Endometrial microvascular endothelial cells (primary cell): ENCODE measurements around the gene QPCTL. TPM values are rescaled to one million over a fixed set of nuclear protein-coding genes. Genes with fewer than 3 reads are reported as not detected.
"Not testable (repeated sequence)": the region's sequence is repeated elsewhere in the genome, so short reads cannot be mapped to it uniquely, and the experiment has no call there.

Experiments
- in situ Hi-C: cut with HindIII; loops from 2 replicates; pipeline ENCODE4 v1.10.0; 2017; ENCODE audit warnings: low sequenced_read_pairs, low pct_unique_long_range_greater_than_20kb; ENCODE audit errors: inconsistent ontology term
- total RNA-seq: library from RNA; depleted of rRNA; stranded (reverse); fragments of >200 nt; gene quantifications from one replicate; pipeline ENCODE4 v1.2.3, GENCODE V29; 2015; ENCODE audit errors: inconsistent ontology term

QPCTL gene
- total RNA-seq, 1 donor from 2014 or later, result 21.3 TPM

DNA sequence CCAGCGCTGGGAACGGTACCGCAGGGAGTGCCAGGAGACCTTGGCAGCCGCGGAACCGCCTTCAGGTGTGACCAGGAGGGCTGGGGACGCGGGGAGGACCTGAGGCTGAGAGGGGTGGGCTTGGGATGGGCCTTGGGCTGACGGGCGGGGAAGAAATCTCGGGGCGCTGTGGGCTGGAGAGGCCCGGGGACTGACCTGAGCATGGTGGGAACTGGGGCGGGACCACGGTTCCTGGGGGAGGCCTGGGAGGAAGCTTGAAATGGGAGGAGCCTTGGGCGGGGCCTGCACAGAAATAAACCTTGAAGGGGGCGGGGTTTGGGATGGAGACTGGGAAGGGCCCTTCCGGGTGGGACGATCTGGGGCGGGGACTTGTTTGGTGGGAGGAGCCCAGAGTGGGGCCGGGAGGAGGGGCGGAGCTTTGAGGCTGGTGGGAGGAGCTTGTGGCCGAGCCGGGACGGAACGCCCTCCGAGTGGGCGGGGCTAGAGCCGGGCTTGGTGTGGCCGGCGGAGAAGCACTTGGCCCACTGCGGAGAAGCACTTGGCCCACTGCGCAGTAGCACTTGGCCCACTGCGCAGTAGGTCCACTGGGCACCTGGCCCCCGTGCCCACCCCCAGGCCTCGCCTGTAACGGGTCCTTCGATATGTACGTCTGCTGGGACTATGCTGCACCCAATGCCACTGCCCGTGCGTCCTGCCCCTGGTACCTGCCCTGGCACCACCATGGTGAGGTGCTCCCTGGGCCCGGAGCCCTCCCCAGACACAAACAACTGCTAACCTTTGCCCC is 21.6 kb upstream of the QPCTL start:
- in situ Hi-C loops, result no loop called here

GRCh38 chr19:45674946-45675345 is 17.5 kb upstream of the QPCTL start:
- in situ Hi-C loops, result no loop called here

DNA sequence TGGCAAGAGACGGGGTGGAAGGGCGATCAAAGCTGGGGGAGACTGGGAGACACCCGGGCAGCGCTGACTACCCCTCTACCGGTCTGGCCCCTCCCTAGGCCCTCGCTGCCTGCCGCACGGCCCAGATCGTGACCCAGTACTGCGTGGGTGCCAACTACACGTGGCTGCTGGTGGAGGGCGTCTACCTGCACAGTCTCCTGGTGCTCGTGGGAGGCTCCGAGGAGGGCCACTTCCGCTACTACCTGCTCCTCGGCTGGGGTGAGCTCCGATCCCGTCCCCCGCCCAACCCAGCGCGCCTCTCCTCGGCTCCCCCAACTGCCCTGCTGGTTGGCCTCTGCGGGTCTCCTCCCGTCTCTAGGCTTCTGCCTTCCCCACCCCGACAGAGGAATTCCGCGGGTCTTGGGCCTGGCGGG is 15.6 kb upstream of the QPCTL start:
- in situ Hi-C loops, result no loop called here

DNA sequence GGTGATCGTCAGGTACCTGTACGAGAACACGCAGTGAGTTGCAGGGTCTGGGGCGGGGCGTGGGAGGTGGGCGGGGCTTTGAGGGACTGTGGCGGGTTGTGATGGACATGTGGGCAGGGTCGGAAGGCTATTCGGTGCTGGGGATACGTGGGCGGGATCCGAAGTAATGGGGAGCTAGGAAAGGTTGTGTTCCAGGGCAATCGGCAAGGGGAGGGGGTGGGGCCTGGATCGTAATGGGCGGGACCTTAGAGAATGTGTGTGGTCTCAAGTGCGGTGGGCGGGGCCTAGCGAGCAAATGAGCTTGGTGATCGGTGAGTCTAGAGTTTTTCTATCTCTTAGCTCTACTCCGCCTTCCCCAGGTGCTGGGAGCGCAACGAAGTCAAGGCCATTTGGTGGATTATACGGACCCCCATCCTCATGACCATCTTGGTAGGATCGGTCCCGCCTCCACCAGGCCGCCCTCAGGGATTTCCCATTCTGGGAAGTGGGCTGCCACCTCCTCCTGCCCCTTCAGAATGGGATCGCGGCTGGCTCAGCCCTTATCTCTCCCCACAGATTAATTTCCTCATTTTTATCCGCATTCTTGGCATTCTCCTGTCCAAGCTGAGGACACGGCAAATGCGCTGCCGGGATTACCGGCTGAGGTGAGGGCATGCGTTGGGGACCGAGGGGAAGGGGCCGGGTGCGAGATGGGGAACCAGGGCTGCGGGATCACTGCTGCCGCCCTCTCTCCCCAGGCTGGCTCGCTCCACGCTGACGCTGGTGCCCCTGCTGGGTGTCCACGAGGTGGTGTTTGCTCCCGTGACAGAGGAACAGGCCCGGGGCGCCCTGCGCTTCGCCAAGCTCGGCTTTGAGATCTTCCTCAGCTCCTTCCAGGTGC is 14.9 kb upstream of the QPCTL start:
- in situ Hi-C loops, result no loop called here

DNA sequence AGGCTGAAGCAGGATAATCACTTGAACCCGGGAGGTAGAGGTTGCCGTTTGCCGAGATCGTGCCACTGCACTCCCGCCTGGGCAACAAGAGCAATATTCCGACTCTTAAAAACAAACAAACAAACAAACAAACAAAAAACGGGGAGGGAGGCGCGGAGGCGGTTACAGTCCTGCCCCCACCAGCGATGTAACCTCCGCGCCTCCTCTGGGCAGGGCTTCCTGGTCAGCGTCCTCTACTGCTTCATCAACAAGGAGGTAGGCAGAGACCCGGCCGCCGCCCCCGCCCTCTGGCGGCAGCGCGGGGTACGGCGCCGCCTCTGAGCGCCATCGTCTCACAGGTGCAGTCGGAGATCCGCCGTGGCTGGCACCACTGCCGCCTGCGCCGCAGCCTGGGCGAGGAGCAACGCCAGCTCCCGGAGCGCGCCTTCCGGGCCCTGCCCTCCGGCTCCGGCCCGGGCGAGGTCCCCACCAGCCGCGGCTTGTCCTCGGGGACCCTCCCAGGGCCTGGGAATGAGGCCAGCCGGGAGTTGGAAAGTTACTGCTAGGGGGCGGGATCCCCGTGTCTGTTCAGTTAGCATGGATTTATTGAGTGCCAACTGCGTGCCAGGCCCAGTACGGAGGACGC is 11.0 kb upstream of the QPCTL start:
- in situ Hi-C loops, result no loop called here

- in situ Hi-C loops, result no loop called here
Observed at GRCh38 chr19:45682117-45682516, 10.3 kb upstream of the QPCTL start.

DNA sequence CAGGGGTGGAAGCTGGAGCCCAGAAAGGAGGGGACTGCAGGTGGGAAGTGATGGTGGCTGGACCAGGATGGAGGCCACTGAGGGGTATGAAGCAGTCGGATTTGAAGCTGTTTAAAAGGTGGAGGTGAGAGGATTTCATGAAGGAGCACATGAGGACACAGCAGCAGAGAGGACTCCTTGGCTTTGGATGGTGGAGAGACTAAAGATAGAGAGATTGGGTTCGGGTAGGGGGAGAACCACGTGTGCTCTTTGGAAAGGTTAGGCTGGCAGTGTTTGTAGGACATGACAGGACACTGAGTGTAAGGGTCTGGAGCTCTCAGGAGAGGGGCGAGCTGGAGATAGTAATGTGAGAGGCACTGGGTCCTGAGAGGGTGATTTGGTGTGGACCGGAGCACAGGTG is 9.6 kb upstream of the QPCTL start:
- in situ Hi-C loops, result no loop called here

DNA sequence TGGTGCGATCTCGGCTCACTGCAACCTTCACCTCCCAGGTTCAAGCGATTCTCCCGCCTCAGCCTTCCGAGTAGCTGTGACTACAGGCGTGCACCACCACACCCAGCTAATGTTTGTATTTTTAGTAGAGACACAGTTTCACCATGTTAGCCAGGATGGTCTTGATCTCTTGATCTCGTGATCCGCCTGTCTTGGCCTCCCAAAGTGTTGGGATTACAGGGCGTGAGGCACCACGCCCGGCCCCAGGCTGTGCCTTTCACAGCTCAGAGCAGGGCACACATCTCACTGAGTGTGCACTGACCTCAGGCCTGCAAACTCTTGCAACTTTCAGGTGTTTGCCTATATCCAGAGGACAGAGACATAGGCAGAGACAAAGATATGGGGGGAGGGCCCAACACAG is 7.4 kb upstream of the QPCTL start:
- in situ Hi-C loops, result not testable (repeated sequence)

DNA sequence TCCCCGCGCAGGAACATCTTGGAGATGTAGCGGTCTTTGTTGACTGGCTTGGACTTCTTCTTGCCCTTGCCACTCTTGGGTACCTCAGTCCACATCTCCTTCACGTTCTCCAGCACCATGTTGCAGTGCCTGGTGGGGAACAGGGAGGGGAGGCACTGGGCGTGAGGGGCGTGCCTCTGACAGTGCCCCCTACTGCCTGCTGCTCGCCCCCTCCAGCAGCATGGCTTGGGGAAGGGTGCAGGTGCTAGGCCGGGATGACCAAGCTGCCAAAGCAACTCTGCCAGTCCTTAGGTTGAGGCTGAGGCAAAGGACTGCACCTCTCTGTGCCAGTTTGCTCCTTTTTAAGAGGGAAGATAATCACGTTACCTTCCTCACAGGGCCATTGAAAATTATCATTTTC is 4.9 kb upstream of the QPCTL start:
- in situ Hi-C loops, result no loop called here

- in situ Hi-C loops, result no loop called here
Observed at GRCh38 chr19:45691516-45692186, 815 bp upstream of the QPCTL start, which contains the start of gene SNRPD2. TSS of gene SNRPD2 (minus strand) at chr19:45691953. CDS start at chr19:45691888, 65 bp downstream.

- in situ Hi-C loops, result no loop called here
Observed at GRCh38 chr19:45693106-45693788, 781 bp downstream of the QPCTL start.

DNA sequence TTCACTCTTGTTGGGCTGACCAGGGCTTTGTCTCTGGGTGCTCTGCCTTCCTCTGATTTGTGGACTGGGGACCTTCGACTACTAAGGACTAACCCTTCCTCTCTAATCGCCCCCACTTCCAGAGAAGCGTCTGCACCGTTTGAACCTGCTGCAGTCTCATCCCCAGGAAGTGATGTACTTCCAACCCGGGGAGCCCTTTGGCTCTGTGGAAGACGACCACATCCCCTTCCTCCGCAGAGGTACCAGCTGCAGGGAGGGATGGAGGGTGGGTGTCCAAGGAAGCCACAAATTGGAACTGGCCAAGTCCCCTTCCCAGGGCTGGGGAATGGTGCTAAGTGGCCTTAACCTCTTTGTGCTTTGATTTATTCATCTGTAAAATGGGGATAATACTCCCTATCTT is 9.2 kb downstream of the QPCTL start:
- in situ Hi-C loops, result no loop called here

GRCh38 chr19:45705115-45705514 is 12.6 kb downstream of the QPCTL start:
- in situ Hi-C loops, result no loop called here

- in situ Hi-C loops, result no loop called here
Observed at GRCh38 chr19:45705710-45706415, 13.4 kb downstream of the QPCTL start.

DNA sequence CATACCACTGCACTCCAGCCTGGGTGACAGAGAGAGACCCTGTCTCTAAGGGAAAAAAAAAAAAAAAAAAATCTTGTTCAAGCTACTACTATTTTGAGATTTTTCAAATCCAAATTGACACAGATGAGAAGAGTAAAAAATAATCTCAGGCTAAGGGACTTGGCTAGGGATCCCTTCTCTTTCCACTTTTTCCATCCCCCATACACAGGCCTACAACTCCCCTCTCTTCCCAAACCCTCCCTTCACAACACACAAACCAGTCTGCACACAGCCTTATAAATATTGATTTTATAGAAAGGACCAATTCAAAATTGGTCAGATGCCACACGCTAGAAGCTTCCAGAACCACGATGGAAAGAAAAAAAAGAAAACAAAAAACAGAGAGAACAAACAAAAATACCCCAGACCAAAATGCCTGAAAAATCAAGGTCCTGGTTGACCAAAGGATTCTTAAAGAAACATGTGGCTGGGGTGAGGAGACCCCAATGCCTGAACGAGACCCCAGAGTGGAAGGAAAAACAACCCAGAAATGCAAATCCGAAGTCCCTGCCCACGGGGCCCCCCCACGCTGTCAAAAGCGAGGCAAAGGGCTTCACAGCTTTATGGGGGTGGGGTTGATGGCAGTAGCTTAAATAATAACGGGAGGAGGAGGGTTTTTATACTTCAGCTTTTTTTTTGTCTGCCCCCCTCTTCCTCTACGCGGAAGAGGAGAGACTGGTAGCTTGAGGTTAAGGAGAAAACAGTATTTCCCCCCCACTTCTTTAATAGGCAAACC is 18.1 kb downstream of the QPCTL start:
- in situ Hi-C loops, result no loop called here

DNA sequence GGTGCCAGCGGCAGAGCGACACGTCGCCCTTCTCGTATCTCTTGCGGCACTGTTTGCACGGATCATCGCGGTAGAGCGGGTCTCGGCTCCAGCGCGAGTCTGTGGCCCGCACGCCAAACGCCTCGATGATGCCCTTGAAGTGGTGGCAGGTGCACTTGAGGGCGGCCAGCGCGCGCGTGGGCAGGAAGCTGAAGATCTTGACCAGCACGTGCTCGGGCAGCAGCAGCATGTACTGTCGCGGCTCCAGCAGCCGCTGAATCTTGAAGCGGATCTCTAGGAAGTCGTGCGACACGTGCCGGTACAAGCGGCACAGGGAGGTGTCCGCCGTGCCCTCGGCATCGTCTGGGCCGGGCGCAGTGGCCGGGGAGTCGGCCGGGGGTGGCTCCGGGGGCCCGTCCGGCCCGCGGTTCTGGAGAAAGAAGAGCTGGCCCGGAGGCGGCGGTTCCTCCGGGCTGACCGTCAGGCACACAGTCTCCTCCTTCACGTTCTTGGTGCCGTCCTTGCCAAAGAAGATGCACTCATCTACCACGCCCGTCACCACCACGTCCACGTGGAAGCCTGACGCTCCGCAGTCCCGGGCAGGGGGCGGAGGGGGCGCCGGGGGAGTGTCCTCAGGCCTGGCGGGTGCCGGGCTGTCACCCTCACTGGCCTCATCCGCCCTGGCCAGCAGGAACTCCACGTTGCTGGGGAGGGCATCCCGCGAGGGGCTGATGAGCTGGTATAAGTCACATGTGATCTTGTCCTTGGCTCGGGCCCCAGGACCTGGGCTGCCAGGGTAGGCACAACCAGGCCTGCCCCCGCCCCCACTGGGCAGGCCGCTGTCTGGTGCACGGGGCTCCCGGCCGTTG is 19.6 kb downstream of the QPCTL start:
- in situ Hi-C loops, result no loop called here
